GM18502 (cell line): ENCODE data around the gene RPS6KA1.

Experiments
- ATAC-seq: cut with Tn5 transposase; IDR thresholded peaks from one replicate; pipeline ENCODE4 v1.9.1; 2021; ENCODE audit warnings: mild to moderate bottlenecking; ENCODE audit not compliant: unreplicated experiment, poor library complexity

Gene RPS6KA1

GRCh38 chr1:26552720-26553119 is 23.2 kb downstream of the RPS6KA1 start:
- no peak for ATAC-seq

- ATAC-seq = no peak
Measured at GRCh38 chr1:26553942-26554682, 24.6 kb downstream of the RPS6KA1 start.

GRCh38 chr1:26554781-26555180 is 25.2 kb downstream of the RPS6KA1 start:
- no peak for ATAC-seq

GRCh38 chr1:26555550-26555981 is 26.0 kb downstream of the RPS6KA1 start:
- no peak for ATAC-seq

DNA sequence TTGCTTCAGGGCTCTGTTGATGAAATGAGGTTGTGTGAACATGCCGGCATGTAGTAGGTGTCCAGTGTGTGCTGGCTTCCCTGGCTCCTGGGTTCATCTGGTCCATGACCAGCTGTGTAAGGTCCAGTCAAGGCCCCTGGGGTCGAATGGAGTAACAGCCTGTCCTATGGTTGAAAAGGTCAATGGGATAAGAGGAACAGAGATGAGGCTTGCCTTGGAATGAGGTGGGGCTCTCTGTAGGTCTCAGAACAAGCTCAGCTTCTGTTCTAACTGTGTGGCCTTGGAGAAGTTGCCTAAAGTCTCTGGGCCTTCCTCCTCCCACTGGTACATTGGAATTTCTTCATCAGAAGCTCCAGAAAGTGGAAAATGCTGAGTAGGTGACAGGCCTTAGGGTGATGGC is 26.6 kb downstream of the RPS6KA1 start:
- ATAC-seq = no peak

DNA sequence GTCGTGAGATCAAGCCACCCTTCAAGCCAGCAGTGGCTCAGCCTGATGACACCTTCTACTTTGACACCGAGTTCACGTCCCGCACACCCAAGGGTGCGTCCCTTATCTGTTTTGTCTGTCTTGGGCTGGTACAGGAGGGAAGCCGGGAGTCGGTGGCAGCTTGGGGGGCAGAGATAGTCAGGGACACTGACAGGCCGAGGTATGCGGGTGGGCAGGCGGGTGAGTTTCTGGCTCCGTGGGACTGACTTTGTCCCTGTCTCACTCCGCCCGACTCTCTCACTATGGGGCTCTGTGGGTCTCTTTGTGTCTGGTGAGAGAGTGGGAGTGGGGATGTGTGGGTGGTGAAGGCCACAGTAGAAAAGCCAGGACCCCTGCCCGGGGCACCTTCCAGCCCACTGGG is 27.4 kb downstream of the RPS6KA1 start:
- no peak for ATAC-seq

- ATAC-seq = no peak
Measured at GRCh38 chr1:26558685-26559048, 29.1 kb downstream of the RPS6KA1 start.

DNA sequence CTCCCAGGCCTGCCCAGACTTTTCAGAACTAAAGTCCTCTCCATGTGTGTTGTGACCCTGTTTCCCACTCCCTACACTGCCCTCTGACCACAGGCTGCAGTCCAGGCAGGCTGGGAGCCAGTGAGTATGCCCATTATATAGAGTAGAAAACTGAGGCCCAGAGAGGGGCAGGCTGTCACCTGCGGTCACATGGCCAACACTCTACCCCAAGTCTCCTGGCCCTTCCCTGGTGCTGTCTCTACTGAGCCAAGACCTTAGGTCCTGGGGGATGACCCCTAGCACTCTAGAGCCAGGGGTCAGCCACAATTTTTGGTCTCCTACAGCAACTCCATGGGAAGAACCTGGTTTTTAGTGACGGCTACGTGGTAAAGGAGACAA is 30.8 kb downstream of the RPS6KA1 start:
- no peak for ATAC-seq

DNA sequence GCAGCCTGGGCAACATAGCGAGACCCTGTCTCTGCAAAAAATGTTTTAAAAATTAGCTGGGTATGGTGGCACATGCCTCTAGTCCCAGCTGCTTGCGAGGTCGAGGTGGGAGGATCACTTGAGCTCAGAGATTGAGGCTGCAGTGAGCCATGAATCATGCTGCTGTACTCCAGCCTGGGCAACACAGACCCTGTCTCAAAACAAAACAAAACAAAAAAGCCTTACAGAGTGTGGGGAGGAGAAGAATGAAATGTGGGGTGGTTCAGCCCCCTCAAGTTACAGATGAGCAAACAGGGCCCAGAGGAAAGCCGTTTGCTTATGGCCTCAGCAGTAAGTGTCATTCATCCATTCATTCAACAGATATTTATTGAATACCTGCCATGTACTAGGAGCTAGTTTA is 40.7 kb downstream of the RPS6KA1 start:
- no peak for ATAC-seq

DNA sequence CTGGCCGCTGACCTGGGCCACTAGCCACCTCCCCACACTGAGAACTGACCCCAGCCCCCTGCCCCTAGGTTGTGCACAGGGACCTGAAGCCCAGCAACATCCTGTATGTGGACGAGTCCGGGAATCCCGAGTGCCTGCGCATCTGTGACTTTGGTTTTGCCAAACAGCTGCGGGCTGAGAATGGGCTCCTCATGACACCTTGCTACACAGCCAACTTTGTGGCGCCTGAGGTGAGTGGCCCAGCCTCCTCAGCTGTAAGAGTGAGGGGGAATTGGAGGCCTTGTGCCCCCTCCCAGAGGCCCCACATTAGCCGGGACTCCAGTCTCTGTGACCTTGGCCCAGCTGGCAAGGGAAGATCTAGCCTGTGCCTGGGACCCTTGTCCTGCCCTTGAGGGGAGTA is 41.8 kb downstream of the RPS6KA1 start:
- ATAC-seq = no peak

DNA sequence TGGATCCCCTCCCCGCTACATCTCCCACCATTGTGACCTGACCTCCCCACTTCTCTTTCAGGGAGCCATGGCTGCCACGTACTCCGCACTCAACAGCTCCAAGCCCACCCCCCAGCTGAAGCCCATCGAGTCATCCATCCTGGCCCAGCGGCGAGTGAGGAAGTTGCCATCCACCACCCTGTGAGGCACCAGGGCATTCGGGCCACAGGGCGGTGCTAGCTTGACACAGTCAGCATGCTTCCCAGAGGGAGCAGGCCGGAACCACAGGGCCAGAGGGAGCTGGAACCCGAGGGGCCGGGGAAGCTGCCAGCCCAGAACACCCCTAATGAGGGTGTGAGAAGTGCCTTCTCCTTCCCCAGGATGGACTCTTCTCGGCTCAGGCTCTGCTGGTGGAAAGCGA is 44.5 kb downstream of the RPS6KA1 start:
- no peak for ATAC-seq

DNA sequence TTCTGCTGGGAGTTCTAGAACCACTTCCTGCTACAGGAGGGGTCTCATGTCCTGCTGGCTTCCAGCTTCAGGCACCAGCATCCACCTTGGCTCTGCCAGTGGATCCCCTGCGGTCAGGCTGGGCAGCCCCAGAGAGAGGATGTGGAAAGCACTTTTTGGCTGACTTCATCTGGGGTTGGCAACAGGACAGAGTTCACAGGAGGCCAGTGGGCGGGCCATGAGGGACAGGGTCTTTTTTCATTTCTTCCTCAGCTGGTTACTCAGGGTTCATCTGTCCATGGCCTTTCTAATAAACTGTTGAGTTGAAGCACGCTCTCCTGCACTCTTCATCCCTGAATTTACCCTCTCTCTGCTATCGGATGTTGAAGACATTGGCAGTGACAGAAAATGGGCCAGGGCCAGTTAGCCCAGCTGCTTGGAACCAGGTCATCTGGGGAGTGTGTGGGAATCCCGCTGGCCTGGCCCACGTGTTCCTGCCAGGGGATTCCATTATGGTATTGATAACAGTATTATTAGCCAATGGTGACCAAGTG is 45.2 kb downstream of the RPS6KA1 start:
- no peak for ATAC-seq

- ATAC-seq = no peak
Measured at GRCh38 chr1:26575348-26575747, 45.8 kb downstream of the RPS6KA1 start.

DNA sequence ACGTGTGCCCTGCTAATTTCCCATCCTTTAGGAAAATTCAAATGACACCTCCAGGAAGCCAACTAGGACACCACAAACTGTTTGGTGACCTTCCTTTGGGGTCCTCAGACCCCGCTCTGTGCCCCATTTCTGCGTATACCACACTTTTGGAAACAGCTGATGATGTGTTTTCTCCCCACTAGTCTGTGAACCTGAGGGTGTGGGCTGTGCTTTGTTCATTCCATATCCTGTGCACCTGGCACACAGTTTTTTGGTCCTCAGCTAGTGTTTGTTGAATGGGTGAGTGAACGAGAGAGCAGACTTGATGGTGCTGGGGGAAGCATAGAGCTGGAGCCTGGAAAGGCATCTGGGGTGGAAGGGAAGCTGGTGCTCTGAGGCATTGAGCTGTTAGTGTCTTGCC is 48.6 kb downstream of the RPS6KA1 start:
- ATAC-seq = no peak

- no peak for ATAC-seq
Measured at GRCh38 chr1:26579681-26580111, 50.1 kb downstream of the RPS6KA1 start.

- ATAC-seq = no peak
Measured at GRCh38 chr1:26580116-26580515, 50.6 kb downstream of the RPS6KA1 start.

DNA sequence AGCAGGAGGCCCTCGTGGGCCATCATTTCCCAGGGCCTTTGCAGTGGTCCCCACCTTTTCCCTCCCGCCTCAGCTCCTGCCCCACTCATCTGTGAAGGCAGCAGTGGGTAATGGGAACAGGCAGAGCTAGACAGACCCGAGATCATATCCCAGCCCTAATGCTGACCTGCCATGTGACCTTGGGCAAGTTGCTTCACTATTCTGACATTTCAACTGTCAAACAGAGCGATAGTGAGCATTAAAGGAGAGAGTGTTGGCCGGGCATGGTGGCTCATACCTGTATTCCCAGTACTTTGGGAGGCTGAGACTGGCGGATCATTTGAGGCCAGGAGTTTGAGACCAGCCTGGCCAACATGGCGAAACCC is 51.7 kb downstream of the RPS6KA1 start:
- no peak for ATAC-seq

- no peak for ATAC-seq
Measured at GRCh38 chr1:26582053-26582835, 52.7 kb downstream of the RPS6KA1 start.

- ATAC-seq = peak; percentile 52
Measured at GRCh38 chr1:26582836-26583460, 53.4 kb downstream of the RPS6KA1 start.

DNA sequence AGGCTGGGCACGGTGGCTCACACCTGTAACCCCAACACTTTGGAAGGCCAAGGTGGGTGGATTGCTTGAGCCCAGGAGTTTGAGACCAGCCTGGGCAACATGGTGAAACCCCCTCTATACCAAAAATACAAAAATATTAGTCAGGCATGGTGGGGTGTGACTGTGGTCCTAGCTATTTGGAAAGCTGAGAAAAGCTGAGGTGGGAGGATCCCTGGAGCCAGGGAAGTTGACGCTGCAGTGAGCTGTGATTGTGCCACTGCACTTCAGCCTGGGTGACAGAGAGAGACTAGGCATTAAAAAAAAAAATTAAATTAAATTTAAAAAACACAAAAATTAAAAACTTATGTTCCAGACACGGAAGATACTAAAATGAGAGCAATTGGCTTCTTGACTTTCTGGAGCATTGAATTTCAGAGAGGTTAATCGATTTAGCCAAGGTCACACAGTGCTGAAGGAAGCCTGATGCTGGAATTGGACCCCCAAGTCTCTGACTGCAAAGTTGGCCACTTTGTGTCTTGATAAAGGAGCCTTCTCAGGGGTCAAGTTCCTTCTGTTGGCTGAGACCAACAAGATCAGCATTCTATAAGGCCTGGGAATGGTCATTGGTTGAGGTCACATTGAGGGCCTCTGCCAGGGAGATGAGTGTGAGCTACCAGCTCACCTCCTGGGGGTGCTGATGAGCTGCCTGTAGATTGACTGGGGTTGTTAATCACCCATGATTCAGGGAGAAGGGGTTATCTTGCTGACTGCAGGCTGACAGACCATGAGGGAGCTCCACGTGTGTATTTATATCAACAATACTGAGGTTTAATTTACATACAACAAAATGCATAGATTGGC is 54.3 kb downstream of the RPS6KA1 start:
- no peak for ATAC-seq
